DMS 273 (cell line): ENCODE measurements around the gene IGLL1.
A peak's percentile ranks its signal among the peaks of the same experiment; 100 is the strongest.
"Not testable (repeated sequence)": the region's sequence is repeated elsewhere in the genome, so short reads cannot be mapped to it uniquely, and the experiment has no call there.

Experiments
- DNase-seq: peaks from one replicate; lab custom pipeline; 2025; ENCODE audit not compliant: unreplicated experiment; lab: John Stamatoyannopoulos, UW

The IGLL1 gene

DNA sequence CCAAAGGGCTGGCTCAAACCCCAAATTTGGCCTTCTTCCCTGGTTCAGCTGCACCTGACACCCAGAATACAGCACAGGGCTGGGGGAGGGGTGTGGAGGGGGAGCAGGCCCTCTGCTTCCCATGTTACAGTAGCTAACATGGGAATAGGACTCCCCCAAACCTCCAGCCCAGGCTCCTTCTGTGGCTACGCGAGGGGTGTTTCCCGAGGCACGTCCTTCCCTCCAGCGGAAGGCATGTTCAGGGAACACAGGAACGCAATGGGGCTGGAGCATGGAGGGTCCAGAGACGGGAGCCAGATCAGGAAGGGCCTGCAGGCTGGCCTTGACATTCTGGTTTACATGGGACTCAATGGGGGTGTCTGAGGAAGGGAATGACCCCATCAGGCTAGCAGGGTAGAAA, 11.8 kb upstream of the IGLL1 start:
- DNase-seq: no peak

DNA sequence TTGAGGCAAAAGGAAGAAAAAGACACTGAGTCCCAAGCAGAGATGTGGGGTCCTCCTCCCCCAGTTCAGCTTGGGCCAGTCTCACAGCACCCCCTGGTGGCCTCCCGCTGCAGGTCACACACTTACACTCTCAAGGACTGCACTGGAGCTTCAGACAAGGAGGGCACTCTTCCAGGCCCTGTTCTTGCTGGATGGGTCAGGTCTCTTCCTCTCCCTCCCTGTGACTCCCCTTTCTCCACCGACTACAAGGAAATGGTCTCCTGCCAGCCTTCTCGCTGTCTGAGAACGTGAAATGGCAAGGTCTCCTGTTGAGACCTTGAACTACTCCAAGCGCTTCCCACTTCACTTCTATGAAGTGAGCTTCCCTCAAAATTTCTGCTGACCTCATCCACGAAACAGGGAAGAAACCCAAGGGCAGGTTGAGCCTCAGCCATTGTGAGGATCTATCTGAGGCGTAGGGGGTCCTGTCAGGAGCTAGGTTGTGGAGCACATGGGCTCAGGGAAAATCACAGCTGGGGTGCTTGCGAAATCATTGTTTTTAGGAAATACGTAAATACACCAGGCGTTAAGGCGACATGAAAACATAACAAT, 11.2 kb upstream of the IGLL1 start:
- peak; percentile 63 for DNase-seq

DNA sequence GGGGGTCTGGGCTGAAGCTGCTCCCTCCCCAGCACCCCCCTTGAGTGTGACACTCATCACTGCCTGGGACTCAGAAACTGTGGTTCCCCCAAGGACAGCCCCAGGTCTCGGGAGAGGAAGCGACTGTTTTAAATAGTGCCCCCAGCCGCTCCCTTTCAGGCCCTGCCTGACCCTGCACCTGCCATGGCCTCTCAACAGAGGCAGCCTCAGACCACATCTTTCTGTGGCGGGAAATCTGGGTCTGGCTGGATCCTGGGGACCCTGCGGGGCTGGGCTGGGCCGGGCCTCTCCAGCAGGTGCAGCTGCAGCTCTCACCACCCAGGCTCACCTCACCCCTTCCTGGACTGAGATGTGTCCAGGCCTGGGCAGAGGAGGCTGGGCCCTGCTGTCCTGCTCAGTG, 3.7 kb upstream of the IGLL1 start:
- DNase-seq: no peak

DNA sequence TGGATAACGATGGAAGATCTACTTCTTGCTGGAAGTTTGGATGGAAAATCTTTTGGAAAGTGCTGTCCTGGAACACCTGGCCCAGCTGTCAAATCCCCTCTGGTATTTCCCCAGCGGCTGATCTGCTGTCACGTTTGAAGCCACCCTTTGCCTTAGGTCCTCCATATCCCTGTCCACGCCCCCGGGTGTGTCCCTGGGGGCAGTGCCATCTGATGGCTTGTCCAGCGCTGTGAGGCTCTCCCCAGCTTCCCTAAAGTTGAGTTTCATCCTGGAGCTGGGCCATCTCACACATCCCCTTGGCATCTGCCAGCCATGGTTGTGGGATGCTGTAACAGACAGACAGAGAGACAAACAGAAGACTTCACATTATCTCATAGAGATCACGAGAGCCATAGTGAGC, 3.1 kb upstream of the IGLL1 start:
- no peak for DNase-seq

DNA sequence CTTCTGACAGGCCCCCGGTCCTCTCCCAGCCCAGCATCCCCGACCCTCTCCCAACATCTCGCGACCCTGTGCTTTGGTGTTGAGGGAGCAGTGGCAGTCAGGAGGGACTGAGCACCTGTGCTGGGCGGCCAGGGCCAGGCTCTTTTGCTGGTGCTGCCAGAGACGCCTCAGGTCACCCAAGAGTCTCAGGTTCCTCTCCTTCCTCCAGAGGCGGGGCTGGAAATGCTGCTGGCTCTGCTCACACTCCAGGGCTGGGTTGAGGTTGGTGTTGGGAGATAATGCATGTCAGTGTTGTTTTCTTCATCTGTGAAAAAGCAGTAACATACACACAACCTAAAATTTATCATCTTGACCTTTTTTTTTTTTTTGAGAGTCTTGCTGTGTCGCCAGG, 1.2 kb upstream of the IGLL1 start:
- DNase-seq: no peak

DNA sequence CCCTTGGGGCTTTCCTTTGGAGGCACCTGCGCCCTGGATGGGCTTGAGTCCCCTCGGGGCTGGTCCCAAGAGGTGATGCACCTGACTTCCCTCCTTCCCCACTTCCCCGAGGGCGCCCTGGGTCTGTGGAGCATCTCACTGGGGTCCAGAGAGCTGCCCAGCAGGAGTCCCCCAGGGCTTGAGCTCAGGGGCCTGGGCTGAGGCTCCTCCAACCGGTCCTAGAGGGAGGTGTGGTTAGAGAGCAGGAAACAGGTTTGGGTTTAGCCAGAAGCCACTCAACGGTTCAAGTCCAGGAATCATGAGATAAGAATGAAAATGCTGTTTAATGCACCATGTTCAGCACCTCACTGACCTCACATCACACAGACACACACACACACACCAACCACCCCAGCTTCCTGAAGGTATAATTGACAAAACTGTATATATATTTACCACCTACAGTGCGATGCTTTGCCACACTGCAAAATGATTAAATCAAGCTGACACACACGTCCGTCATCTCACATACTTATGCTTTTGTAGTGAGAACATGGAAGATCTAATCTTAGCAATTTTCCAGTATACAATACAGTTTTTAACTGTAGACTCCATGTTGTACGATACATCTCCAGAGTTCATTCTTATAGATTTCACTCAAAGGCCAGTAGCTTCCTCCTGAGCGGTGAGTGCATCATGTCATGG, 628 bp upstream of the IGLL1 start:
- DNase-seq: no peak

DNA sequence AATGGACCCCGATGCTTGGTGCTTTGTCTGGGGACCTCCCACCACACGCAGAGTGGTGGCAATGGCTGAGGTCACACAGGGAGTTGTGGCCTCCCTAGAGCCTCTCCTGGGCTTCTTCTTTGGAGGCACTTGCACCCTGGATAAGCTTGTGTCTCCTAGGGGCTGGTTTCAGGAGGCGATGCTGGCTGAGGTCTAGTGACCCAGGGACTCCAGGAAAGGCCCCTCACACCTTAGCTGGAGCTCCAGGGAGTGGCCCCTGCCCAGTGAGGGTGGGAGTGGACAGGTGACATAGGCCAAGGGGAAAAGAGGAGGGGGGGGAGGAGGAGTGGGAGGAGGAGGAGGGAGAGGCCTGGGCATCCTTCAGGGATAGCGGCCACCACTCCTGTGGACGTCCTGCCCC, 810 bp downstream of the IGLL1 start:
- no peak for DNase-seq

DNA sequence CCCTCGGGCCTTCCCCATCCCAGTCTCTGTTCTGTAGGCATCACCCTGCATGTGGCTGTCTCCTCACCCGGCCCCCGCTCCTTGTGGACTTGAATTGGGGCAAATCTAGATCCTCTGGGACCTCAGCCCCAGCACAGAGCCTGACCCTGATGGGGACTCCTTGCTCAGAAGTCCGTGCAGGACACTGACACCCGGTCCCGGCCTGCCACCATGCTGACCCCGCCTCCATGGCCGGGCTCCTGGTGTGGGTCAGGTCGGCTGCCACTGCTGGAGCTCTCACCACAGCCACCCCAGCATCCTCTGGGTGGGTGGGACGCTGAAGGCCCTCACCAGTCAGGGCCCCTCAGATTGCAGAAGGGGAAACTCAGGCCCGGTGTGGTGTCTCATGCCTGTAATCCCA, 1.8 kb downstream of the IGLL1 start:
- DNase-seq: no peak

DNA sequence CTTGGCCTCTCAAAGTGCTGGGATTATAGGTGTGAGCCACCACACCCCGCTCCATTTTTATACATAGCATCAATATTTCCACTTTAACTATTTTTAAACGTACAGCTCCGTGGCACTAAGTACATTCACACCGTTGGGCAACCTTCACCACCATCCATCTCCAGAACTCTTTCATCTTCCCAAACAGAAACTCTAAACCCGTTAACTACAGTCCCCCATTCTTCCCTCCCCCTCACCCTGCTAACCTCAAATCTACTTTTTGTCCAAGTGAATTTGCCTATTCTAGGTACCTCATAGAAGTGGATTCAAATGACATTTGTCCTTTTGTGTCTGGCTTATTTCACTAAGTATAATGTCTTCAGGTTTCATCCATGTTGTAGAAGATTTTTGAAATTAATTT, 3.4 kb downstream of the IGLL1 start:
- no peak for DNase-seq

DNA sequence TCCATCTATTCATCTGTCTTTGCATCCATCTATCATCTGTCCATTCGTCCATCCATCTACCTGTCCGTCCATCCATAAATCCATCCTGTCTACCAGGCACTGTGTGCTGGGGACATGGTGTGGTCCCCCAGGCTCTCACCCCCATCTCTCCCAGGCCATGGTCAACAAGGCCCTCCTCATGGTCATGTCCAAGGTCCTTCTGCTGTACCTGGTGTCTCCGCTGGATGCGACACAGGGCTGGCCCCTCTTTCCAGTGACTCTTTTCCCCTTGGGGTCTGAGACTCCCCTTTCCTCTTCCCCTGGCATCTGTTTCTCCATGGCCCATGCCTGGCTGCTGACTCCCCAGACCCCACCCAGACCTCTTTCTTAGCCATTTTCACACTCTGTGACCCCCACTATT, 4.5 kb downstream of the IGLL1 start:
- DNase-seq: no peak

DNA sequence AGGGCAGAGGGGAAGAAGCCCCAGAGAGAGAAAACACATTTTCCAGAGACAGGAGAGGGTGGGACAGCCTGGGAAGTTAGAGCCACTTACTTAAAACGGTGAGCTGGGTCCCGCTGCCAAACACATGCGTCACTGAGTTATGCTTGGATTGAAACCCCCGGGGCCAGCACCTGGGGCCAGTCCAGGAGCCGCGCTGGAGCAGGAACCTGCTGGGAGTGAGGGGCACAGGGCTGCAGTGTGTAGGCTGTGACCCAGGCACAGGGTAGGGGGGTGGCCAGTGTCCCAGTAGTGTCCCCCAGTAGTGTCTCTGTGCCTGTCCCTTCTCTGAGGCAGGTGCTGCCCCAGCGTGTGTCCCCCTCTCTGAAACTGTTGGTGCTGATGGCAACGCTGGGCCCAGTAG, 5.2 kb downstream of the IGLL1 start:
- no peak for DNase-seq

DNA sequence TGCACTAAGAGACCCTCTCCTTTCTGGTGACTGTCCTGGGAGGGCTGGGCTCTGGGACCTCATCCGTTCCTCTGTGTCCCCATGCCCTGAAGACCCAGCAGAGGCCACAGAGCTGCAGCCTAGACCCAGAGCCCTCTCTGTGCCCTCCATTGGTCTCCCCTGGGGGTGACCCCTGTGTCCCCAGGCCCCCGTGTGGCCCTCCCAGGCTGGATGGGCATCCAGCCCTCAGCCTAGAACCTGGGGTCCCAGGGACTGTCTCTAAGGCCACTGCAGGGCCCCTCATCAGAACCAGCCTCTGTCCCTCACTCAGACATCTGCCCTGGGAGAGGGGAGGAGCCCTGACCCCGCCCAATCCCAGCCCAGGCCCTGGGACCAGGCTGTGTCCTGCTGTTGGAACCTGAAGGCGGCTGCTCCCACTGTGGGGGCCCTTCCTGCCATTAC, 5.7 kb downstream of the IGLL1 start:
- DNase-seq: no peak

DNA sequence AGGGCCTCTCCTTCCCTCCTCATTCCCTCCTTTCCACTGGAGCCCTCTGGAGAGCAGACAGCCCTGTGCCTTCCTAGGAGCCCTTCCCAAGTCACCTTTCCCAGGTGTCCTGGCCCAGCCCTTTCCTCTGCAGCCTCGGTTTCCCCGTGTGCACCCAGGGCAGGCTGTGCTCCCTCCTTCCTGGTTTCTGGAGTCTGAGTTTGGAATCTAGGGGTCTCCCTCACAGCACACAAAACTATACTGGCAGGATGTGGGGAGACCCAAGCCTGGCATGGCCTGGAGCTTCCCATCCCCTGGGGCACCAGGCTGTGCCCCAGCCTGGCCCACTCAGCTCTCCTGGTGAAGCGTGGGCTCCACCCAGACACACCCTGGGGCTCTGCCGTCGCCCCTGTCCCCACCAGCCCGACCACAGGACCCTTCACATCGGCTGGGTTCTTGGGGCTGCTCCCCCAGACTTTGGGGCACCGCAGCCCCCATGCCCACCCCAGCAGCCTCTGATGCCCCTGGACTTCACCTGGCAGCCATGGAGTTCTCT, 6.3 kb downstream of the IGLL1 start:
- DNase-seq: not testable (repeated sequence)

DNA sequence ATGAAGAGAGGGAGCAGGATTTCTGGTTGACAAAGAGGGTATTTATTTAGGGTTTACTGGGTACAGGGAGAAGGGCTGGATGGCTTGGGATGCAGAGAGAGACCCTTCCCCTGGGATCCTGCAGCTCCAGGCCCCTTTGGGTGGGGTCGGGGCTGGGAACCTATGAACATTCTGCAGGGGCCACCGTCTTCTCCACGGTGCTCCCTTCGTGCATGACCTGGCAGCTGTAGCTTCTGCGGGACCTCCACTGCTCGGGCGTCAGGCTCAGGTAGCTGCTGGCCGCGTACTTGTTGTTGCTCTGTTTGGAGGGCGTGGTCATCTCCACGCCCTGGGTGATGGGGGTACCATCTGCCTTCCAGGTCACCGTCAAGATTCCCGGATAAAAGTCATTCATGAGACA, 7.0 kb downstream of the IGLL1 start:
- not testable (repeated sequence) for DNase-seq

DNA sequence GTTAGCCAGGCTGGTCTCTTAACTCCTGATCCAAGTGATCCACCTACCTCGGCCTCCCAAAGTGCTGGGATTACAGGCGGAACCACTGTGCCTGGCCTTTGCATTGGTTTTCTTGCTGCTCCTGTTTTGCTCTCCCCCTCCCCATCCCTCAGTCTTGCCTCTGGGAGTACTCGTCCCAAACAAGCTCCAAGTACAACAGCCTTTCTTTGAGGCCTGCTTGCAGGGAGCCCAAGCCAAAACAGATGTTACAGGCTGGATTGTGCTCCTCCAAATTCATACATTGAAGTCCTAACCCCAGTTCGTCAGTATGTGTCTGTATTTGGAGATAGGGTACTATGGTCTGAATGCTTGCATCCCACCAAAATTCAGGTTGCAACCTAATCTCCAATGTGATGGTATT, 8.6 kb downstream of the IGLL1 start:
- DNase-seq: no peak

DNA sequence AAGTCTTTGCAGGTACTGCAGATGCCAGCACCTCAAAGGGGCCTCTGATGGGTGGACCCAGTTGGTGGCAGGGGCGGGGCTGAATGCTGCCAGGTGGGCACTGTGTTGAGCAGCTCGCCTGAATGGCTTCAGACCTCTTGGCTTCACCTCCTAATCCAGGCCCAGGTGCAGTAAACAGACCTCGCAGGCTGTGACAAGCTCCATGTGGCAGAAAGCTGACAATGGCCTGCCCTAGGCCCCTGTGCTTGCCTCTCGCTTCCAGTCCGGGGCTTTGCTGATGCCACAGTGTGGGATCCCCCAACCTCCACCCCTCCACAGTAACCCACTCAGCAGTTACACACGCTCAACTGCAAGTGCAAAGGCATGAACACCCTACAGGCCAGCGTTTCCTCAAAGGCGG, 9.4 kb downstream of the IGLL1 start:
- no peak for DNase-seq

DNA sequence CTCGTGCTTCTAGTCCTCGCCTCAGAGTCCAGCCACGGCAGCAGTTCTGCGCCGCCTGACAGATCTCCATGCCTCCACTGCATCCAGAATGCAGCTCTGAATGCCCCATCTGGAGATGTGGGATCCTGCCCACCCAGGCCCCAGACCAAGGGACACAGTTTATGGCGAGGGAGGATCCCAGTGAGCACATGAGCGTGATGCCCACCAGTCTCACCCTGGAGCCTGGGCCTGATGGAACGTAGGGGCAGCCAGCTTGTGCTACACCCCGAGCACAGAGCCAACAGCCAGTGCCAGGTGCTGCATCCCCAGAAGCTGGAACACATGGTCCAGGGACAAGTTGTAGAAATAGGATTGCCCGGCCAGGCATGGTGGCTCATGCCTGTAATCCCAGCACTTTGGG, 10.4 kb downstream of the IGLL1 start:
- no peak for DNase-seq

DNA sequence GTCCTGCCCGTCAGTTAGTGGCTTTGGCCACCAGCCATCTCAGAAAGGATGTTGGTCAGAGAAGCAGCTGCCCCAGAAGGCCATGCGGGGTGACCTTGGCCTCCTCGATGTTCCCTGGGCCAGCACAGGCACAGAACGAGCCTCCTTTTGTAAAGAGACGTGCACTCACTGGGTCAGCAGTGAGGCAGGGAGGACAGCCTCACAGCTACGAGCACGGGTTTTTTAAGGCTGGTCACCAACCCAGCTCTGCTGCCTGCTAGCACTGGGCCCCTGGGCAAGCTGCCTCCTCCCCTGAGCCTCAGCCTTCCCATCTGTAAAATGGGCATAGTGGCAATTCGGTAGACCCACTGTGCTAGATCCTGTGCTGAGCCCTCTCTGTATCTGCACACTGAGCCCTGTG, 10.8 kb downstream of the IGLL1 start:
- no peak for DNase-seq

DNA sequence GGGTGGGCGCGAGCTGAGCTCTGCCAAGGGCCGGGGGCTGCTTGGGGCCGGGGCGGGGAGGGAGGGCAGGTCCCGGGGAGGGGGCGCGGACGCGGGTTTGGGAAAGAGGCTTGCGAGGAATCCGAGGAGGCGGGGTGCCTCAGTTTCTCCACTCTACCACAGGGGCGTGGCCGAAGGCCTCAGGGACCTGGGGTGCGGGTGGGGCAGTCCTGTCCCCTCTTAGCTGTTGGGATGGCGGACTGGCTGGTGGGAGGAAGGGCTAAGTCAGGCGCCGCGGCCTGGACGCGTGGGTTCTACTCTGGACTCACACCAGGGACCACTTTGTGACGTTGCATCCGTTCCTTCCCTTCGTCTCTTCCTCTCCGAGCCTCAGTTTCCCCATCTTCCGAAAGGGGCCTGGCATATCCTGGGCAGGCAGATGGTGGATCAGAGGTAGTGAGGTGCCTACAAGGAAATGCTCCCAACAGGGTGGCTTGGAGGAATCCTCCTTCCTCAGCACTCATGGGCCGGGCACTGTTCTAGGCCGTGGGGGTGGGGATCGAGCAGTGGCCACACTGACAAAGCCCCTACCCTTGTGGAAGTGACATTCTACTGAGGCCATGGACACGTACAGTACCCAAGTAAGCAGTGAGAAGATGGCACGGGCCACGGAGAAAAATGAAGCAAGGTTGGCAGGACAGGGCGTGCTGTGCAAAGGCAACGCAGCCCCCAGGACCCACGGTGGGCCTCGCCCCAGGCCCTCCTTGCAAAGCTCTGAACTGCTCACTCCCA, 13.2 kb downstream of the IGLL1 start:
- no peak for DNase-seq

DNA sequence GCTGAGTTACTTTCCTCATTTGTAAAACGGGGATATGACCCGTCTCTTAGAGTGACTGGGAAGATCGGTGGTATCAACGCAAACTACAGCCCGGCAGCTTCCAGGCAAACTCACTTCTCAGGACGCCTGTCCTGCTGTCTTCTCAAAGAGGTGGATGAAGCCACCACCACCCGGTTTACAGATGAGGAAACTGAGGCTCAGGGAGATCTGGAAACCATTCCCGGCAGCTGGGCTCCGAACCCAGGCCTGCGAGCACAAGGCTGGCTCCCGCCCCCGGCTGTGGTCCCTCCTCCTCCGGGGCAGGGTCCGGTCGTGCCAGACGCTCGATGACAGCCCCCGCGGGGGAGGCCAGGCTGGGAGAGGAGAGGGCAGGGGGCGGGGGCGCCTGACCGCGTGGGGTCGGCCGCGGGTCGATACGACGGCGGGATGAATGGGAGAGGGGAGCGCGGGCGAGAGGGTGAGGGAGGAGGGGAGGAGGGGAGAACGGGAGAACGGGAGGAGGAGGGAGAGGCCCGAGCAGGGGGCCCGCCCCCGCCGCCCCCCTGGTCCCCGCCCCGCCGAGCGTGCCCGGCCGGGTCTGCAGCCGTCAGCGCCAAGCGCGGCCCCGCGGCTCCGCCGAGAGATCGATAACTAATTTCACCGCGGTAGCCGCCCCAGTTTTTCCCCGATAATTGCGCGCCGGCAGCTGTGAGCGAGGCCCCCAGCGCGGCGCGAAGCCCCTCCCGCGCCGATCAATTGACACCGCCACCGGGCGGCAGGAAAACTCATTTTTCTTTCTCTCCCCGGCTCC, 14.0 kb downstream of the IGLL1 start:
- DNase-seq: peak; percentile 48

DNA sequence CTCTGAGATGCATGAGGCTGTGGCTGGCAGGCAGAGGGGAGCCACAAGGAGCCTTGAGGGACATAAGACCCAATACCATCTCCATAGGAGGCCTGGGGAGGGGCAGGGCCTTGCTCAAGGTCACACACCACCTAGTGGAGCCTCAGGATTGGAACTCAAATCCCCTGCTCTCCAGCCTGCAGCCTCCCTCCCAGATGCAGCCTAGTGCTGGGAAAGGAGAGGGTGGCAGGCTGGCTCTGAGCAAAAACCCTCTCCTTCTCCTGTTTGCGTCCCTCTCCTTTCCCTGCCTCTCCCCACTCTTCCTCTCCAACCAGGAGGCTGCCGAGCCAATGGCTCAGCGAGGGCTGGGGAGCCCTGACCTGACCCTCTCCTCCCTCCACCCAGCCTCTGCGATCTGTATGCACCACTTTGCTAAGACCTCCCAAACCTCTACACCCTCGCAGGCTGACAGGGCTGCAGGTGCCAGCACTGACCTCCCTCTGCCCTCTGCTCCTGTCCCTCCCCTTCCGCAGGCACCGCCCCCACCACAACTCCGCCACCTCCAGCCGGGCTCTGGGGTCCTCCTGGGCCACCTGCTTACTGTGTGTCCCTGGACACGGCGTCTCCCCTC, 14.7 kb downstream of the IGLL1 start:
- peak; percentile 44 for DNase-seq
